HFFc6 (cell line): Measurements from ENCODE around the gene PRDM1. TPM values are rescaled to one million over a fixed set of nuclear protein-coding genes. Genes with fewer than 3 reads are reported as not detected.

Source experiments
- DNase-seq: peaks from one replicate; pipeline ENCODE4 v3.0.0-alpha.2; 2018
- H3K27ac Mint-ChIP-seq: 2 replicates; pipeline ENCODE4 v1.8.0; 2020; ENCODE audit warnings: mild to moderate bottlenecking, mixed read lengths
- H3K27me3 Mint-ChIP-seq: 2 replicates; pipeline ENCODE4 v1.8.0; 2021; ENCODE audit warnings: mild to moderate bottlenecking, moderate library complexity, mixed read lengths; ENCODE audit not compliant: insufficient read depth
- H3K36me3 Mint-ChIP-seq: 2 replicates; pipeline ENCODE4 v1.8.0; 2021; ENCODE audit warnings: low read depth, mixed read lengths
- H3K4me1 Mint-ChIP-seq: 2 replicates; pipeline ENCODE4 v1.8.0; 2020; ENCODE audit warnings: low read depth, mixed read lengths
- H3K4me3 Mint-ChIP-seq: 2 replicates; pipeline ENCODE4 v1.8.0; 2020; ENCODE audit warnings: mild to moderate bottlenecking, moderate library complexity, mixed read lengths
- H3K9me3 Mint-ChIP-seq: 2 replicates; pipeline ENCODE4 v1.8.0; 2020; ENCODE audit warnings: mild to moderate bottlenecking, mixed read lengths
- total RNA-seq, 6 experiments: library from RNA; stranded (reverse); fragmentation: NEBNext Ultra II Directional; extraction: Animal tissue kit (Norgen Biotek cat#: 25700); gene quantifications; 2 replicates in 1 of 6; 3 replicates in 5 of 6; pipeline ENCODE4 v1.2.3, GENCODE V29; 2021
- TF ChIP-seq, protein P1 (sequence below): fragments of 200-600 bp; sonication (generic); IDR thresholded peaks from 2 replicates; pipeline ENCODE4 v1.5.0; 2021; ENCODE audit warnings: antibody characterized with exemption, mild to moderate bottlenecking

PRDM1 gene
- total RNA-seq, 6 experiments from 2014 or later: 8.4 to 12.3 (median 10.3) TPM

DNA sequence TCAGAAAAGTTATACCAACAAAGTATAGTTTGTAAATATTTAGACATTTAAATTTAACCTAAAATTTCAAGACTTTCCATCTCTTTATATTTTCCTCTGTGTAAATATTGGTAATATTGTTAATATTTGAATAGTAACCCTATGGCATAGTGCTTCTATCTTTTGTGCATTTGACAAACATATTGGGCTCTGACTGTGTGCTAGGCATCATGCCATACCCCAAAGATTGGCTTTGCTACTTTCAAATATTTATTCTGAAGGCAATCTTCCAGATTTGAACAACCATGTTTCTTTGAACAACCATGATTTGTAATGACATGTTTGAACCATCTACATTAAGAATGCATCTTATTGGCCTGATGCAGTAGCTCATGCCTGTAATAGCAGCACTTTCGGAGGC, 15.5 kb upstream of the PRDM1 start:
- Mint-ChIP-seq H3K4me1 (peaks cover 23% of the 10 kb centered on the region), H3K4me3 (no peak overlapping the region), H3K9me3 (no peaks in the 10 kb centered on the region), H3K36me3 (no peaks in the 10 kb centered on the region), H3K27ac (no peak overlapping the region), H3K27me3 (peaks cover 3% of the 10 kb centered on the region)
- DNase-seq: no peak
- TF ChIP-seq, protein P1, sequence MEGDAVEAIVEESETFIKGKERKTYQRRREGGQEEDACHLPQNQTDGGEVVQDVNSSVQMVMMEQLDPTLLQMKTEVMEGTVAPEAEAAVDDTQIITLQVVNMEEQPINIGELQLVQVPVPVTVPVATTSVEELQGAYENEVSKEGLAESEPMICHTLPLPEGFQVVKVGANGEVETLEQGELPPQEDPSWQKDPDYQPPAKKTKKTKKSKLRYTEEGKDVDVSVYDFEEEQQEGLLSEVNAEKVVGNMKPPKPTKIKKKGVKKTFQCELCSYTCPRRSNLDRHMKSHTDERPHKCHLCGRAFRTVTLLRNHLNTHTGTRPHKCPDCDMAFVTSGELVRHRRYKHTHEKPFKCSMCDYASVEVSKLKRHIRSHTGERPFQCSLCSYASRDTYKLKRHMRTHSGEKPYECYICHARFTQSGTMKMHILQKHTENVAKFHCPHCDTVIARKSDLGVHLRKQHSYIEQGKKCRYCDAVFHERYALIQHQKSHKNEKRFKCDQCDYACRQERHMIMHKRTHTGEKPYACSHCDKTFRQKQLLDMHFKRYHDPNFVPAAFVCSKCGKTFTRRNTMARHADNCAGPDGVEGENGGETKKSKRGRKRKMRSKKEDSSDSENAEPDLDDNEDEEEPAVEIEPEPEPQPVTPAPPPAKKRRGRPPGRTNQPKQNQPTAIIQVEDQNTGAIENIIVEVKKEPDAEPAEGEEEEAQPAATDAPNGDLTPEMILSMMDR: no peak

DNA sequence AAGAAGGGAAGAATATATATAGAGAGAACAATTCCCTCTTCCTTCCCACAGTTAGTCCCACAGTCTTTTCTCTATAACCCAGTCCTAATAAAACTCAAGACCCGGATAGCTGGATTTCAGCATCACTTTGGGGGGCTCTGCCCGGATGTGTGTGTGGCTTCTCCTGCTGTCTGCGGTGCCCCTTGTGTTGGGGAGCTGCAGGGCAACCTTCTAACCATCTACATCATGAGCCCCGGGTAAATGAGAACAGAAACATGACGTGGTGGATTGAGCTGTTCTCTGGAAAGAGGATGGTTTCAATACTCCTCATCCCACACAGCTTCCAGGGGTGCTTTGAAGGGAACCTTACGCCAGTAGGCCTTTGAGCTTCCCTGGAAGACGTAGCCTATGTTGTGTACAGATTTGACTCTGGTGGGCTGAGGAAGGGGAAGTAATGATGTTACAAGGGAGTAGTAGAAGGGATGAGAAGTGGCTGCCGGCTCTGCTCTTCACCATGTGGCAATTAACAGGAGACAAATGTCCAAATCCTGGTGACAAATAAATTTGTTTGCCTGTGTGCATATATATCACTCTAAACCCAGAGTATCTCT, 13.5 kb upstream of the PRDM1 start:
- Mint-ChIP-seq H3K4me3 (no peak overlapping the region), H3K36me3 (no peaks in the 10 kb centered on the region), H3K27me3 (peaks cover 3% of the 10 kb centered on the region), H3K4me1 (peaks cover 25% of the 10 kb centered on the region), H3K27ac (no peak overlapping the region), H3K9me3 (no peaks in the 10 kb centered on the region)
- TF ChIP-seq, protein P1: no peak
- no peak for DNase-seq

DNA sequence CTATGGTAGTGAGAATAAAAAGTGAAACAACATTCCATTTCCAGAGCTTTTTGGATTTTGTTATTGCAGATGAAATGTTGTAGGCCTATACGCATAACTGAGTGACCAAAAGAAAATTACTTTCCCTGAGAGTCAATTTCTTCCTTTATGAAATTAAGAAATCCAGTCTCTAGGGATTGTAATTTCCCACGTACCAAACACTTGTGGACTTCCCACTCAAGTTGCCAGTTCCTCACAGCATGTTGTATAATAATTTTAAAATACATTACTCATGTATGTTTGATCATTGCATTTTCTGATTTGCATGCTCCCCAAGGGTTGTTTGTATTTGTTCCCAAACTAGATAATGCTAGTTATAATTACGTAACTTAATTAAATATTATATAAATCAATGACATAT, 12.0 kb upstream of the PRDM1 start:
- no peak overlapping the region for H3K27ac Mint-ChIP-seq
- no peaks in the 10 kb centered on the region for H3K36me3 Mint-ChIP-seq
- no peak for DNase-seq
- peaks cover 31% of the 10 kb centered on the region for H3K4me1 Mint-ChIP-seq
- H3K4me3 Mint-ChIP-seq: no peak overlapping the region
- no peaks in the 10 kb centered on the region for H3K9me3 Mint-ChIP-seq
- H3K27me3 Mint-ChIP-seq: peaks cover 3% of the 10 kb centered on the region; the same call in 1 of the 2 replicates
- TF ChIP-seq, protein P1: no peak

DNA sequence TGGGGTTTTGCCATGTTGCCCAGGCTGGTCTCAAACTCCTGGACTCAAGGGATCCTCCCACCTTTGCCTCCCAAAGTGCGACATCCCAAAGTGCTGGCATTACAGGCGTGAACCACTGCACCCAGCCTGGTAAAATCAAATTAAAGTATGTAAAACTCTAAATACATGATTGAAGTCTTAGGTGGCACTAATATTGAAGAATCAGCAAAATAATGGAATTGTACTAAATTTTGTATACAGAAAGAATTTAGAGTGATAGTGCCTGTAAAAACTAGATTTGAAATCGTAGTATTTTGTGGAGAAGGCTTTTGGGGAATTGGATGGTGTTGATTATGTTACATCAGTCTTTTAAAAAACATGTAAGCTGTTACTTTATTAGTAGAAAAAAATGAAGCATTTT, 10.0 kb upstream of the PRDM1 start:
- H3K27me3 Mint-ChIP-seq: peaks cover 3% of the 10 kb centered on the region; the same call in 1 of the 2 replicates
- no peak for DNase-seq
- no peak overlapping the region for H3K27ac Mint-ChIP-seq
- peaks cover 20% of the 10 kb centered on the region for H3K4me1 Mint-ChIP-seq
- H3K4me3 Mint-ChIP-seq: no peak overlapping the region
- TF ChIP-seq, protein P1: no peak
- no peaks in the 10 kb centered on the region for H3K9me3 Mint-ChIP-seq
- H3K36me3 Mint-ChIP-seq: no peaks in the 10 kb centered on the region

DNA sequence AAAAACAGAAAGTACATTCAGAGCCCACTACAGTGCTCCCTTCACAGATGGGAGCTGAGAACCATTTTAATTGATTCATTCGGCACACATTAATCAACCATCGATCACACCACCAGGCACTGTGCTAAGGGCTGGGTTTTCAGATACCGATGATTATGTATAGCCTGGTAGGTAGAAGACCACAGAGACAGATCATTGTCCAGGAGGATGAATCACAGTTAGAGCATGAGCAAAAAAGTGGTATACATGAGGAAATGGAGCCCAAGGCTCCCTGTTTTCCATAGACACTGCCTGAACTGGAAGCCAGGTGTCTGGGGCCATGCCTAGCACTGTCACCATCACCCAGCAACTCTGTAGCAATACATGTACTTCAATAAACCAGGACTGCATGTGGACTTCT, 9.0 kb upstream of the PRDM1 start:
- Mint-ChIP-seq H3K36me3 (no peaks in the 10 kb centered on the region), H3K4me3 (no peak overlapping the region), H3K9me3 (no peaks in the 10 kb centered on the region), H3K27ac (no peak overlapping the region), H3K4me1 (peaks cover 26% of the 10 kb centered on the region), H3K27me3 (peaks cover 3% of the 10 kb centered on the region; the same call in 1 of the 2 replicates)
- DNase-seq: no peak
- TF ChIP-seq, protein P1: no peak
